22Rv1 (cell line): ENCODE measurements around the gene ATOH8.

Source experiments
- CTCF ChIP-seq: fragments of 450-650 bp; IDR thresholded peaks from 2 replicates; pipeline ENCODE4 v1.5.1; 2017; ENCODE audit warnings: mild to moderate bottlenecking
- ZFX ChIP-seq: fragments of 450-650 bp; IDR thresholded peaks from 2 replicates; pipeline ENCODE4 v1.6.1; 2017; ENCODE audit warnings: antibody characterized with exemption, borderline replicate concordance

- no peak for TF ChIP-seq CTCF
- no peak for TF ChIP-seq ZFX
These were observed 8.8 kb upstream of the ATOH8 start for GRCh38 chr2:85744741-85745601.
